Ovary (tissue), 3 donors: Measurements from ENCODE around the gene IL1RAPL1.

Source experiments
- POLR2A ChIP-seq: fragments of 450-650 bp; IDR thresholded peaks from one replicate; pipeline ENCODE4 v1.6.1; 2017; ENCODE audit warnings: antibody characterized with exemption, mild to moderate bottlenecking, moderate library complexity
- TF ChIP-seq, protein P1 (sequence below), 3 donors: fragments of 450-650 bp in 2 of 3; fragments of 200-600 bp in 1 of 3; IDR thresholded peaks; one replicate each; pipeline versions ENCODE4 v1.5.1 to v1.8.0; 2016 to 2022; ENCODE audit warnings: antibody characterized with exemption in 3 of 3, mild to moderate bottlenecking in 1 of 3
- donor health status: DM: no; HTN: no; CAD: no.

DNA sequence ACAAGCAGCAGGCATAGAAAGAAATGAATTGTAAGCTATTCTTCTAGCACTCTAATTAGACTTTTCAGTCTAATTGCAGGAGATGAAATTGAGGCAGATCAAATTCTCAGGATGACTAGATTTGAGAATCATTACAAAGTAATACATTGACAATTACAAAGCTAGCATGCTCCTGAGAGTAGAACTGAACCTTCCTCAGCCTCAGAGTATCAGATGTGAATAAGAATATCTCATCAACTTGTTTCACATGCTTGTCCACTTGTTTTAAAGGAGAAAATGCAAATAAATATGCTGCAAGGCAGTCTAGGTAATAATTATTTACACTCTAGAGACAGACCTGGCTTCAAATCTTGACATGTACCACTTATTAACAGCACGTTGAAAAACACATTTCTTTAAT lies 1137.1 kb downstream of the IL1RAPL1 start:
- TF ChIP-seq, protein P1, sequence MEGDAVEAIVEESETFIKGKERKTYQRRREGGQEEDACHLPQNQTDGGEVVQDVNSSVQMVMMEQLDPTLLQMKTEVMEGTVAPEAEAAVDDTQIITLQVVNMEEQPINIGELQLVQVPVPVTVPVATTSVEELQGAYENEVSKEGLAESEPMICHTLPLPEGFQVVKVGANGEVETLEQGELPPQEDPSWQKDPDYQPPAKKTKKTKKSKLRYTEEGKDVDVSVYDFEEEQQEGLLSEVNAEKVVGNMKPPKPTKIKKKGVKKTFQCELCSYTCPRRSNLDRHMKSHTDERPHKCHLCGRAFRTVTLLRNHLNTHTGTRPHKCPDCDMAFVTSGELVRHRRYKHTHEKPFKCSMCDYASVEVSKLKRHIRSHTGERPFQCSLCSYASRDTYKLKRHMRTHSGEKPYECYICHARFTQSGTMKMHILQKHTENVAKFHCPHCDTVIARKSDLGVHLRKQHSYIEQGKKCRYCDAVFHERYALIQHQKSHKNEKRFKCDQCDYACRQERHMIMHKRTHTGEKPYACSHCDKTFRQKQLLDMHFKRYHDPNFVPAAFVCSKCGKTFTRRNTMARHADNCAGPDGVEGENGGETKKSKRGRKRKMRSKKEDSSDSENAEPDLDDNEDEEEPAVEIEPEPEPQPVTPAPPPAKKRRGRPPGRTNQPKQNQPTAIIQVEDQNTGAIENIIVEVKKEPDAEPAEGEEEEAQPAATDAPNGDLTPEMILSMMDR (IDR thresholded peaks at IDR 0.05) = no peak
- no peak for TF ChIP-seq POLR2A
